COR-L47 (cell line): ENCODE results near the gene TXNRD2.
"Not testable (repeated sequence)": the region's sequence is repeated elsewhere in the genome, so short reads cannot be mapped to it uniquely, and the experiment has no call there.

Experiments
- DNase-seq: peaks from one replicate; lab custom pipeline; 2025; lab: John Stamatoyannopoulos, UW

The TXNRD2 gene

DNA sequence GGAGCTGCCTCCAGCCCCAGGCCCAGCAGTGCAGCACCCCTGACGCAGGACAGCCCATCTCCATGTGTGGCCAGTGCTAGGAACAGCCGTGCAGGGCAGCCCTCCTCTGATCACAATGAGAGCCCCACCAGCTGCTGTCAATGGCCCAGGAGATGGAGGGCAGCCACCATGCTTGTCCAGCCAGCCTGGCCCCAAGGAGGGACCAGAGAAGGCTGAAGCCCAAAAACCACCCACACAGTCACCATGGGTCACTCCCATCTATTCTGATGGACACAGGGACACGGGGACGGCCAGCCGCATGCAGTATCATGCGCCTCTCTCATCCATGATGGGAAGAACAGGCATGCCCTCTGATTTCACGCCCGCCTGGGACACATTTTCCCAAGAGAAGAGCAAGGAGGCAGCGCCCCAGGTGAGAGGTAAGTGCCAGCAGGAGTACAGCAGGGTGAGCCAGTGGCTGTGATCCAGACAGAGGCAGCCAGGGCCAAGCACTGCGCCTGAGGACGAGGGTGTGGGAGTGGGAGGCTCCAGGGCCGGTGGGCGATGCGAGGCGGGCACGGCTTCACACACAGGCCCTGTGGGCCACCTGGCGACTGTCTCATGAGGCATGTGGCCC lies 53.4 kb downstream of the TXNRD2 start:
- DNase-seq = no peak

DNA sequence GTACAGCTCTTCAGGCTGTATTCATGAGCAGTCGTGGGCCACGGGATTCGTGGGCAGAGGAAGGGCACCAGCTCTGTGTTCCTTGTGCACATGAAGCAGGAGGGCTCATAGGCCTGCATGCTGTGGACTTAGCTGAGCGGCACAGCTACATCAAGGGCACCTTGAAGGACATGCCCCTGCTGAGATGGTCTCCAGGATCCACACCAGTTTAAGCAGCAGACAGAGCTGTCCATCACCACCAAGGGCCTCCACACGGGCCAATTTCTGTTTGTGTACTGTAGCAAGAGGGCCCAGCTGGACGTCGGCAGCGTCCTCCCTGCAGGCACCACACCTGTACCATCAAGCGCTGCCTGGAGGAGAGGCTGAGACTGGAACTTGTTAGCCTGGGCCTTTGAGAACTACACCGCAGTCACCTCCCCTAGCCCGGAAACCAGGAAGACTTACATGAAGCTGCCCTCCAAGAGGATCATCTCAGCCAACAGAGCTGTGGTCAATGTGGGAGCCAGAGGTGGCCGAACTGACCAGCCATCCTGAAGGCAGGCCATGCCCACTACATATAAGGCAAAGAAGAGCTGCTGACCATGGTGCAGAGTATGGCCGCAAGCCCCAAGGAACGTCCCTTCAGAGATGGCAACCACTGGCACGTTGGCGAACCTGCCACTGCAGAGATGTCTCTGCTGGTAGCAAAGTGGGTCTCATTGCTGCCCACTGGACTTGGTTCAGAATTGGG lies 54.2 kb downstream of the TXNRD2 start:
- peak; percentile 36 for DNase-seq

DNA sequence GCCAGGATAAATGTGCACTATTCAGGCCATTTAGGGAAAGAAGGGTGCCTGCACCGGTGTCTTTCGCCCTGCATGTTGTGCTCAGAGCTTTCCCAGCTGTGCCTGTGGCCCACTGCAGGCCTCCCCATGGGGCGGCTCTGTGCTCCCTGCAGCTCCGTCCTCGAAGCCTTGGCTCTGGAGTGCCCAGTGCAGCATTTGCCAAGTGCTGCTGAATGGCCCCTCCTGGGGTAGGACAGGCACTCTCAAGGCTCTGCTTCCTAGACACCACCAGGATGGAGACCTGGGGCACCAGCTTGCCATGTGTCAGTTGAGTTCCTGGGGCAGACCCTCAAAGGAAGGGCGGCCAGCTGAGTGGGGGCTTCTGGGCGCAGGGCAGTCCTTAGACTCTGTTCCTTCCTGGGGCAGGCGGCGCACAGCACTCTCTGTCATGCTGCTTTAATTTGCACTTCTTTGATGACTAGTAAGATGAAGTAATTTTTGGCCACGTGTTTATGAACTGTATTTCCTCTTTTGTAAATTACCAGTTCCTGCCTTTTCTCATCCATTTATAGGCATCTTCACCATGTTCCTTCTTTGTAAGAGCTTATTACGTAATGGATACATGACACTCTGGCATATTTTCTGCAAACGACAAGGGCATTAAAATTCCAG lies 54.9 kb downstream of the TXNRD2 start:
- DNase-seq = no peak

DNA sequence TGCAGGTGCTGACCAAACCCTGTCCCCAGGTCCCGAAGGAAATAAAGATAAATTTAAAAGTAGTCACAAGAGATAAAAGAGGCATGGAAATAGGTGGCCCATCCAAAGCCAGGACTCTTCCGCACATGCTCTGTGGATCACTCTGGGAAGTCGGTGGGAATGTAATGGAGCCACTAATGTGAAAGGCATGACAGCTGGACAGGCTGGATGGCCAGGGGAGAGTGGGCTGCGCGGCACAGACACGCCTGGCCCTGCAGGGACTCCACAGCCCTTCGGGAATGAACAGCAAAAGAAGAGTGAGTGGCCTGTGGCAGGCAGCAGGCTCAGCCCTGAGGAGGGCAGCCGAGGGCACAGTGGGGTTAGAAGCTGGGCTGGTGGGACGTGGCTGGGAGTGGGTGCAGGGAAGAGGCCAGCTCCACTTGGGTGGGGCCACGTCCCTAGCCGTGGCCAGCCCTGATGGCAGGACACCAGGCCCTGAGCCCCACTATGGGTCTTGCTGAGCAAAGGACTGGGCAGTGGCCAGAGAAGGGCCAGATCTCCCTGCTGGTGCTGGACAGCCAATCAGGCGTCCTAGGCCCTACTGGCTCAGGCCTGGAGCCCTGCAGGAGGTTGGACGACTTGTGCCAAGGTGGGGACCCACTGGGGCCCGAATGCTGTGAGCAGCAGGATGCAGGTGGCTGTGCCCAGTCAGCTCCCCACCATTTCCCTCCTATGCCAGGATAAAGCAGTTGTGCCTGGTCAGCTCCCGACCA lies 55.6 kb downstream of the TXNRD2 start:
- DNase-seq = no peak

DNA sequence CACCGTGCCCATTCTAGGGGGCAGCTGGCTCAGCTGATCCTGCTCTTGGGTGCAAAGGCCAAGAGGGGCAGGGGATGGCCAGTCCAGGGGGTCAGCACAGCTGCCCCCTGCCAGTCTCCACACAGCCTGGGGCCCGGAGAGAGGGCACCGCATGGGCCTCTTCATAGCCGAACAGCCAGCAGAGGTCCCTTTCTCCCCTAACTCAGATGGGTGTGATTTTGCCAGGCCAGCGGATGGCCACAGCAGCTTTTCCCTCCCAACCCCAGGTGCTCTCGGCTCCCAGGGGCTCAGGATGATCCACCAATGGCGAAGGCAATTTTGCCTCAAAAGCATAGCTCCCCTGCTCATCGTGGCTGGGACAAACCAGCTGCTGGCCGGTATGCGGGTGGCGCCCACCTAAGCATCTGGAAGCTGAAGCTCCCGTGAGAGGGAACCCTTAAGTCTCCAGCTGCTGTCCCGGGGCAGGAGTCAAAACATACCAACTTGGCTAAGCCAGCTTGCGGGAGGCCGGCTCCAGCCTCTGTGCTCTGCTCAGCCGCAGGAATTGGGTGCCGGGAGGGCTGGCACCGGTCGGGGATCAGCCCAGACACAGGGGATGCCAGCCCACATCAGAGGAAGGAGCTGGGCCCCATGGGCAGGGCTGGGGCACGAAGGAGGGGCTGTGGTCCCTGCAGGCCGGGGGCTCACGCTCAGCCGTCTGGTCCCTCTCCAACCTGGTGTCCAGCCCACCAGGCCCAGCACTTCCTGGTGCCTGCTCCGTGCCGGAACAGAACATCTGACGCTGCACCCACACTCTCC lies 56.5 kb downstream of the TXNRD2 start:
- DNase-seq = no peak

DNA sequence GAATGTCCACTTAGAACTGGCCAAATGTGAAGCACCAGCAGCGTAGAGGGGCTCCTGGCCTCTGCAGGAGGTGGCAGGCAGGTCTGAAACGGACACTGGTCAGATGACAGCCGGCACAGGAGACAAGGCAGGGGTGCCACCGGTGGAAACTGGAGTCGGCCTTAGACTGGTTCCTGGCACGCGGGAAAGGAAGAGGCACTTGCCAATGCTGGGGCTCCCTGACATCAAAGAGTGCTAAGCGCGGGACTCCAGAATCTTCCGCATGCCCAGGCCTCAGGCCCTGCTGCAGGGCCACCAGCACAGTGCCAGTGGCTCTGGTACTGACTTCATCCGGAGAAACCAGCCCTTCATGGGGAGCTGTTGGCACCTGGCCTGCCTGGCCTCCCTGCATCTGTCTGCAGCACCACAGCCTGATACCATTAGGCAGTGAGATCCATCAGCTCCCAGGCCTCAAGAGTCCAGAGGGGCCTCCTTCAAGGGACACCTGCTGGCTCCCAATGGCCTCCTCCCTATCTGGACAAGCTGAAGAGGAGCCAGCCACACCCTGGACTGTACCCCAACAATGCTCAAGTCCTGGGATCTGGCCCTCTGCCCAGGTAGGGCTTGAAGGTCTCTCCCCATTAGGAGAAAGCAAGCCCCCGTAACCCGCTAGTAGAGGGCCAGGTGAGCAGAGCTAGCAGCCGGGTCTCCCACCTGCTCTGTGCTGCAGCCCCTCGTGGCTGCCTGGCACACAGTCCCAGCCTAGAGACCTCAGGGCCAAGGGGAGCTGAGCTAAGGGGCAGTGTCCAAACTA lies 57.3 kb downstream of the TXNRD2 start:
- DNase-seq = no peak

DNA sequence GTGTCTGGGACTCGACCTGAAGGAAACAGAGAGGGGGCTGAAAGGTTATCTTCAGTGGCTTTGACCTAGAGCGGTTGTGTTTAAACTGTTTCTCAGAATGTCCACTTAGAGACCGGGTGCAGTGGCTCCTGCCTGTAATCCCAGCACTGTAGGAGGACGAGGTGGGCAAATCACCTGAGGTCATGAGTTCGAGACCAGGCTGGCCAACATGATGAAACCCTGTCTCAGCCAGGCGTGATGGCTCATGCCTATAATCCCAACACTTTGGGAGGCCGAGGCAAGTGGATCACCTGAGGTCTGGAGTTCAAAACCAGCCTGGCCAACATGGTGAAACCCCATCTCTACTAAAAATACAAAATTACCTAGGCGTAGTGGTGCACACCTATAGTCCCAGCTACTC lies 58.2 kb downstream of the TXNRD2 start:
- not testable (repeated sequence) for DNase-seq

DNA sequence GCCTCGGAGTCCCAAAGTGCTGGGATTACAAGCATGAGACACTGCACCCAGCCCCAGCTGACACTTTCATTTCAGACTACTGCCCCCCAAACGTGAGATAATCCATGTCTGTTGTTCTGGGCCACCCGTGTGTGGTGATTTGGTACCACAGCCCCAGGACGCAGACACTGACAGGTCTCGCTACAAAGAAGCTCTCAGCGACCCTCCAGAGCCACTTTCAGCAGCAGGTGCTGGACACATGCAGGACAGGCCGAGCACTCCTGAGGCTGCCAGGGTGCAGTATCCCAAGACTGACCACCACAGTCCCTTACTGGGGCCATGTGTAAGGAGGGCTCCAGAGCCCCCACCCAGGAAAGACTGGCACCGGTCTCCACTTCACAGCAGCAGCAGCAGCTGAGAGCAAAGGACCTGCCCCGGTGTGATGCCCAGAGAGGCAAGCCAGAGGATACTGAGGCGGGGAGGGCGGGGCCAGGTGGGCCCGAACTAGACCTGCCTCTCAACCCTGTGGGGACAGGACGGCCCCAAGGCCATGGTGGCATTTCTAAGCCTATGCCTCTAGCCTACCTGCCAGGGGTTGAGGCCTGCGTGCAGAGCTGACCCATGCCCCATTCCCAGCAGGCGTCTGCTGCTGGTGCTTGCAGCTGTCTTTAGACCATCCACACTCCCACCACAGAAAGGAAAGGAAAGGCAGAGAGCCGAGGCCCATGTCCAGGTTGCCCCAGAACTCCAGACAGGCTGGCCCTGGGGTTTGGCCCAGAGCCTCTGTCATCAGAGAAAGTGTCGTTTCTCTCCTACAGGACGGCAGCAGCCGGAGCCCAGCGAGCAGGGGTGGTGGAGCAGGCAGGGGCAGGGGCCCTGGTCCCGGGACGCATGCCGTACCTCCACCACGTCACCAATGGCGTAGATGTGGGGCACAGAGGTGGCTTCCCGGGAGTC lies 58.9 kb downstream of the TXNRD2 start:
- DNase-seq = no peak

DNA sequence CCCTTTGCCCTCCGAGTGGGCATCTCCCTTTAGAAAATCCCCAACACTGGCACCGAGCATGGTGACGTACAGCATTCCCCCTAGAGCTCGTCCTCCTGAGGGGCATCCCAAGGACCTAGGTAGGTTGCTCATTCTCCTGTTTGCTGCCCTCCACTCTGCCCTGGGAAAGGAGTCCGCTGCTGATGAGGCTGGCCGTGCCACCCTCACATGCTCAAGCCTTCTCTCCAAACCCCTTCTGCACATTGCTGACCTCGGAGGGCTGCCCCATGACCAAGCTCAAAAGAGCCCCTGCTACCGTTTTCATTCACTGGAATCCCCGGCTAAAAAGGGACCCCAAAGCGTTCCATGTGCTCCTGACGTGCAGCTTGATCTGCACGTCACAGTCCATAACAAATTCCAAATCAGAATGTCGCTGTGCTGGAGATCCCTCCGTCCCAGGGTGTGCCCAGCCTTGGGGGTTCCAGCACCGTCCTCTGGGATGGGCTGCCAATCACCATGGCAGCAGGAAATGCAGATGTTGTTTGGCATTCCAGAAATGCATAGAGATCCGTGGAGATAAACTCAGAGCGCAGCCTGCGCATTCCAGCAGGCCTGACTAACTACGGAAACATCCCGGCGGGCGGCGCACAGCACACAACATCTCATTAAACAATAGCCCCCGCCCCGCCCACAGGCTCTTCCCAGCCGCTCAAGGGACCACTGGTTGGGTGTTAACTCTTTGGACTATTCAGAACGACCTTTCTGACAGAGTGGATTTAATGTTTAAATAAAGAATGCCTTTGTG lies 60.6 kb downstream of the TXNRD2 start:
- no peak for DNase-seq

DNA sequence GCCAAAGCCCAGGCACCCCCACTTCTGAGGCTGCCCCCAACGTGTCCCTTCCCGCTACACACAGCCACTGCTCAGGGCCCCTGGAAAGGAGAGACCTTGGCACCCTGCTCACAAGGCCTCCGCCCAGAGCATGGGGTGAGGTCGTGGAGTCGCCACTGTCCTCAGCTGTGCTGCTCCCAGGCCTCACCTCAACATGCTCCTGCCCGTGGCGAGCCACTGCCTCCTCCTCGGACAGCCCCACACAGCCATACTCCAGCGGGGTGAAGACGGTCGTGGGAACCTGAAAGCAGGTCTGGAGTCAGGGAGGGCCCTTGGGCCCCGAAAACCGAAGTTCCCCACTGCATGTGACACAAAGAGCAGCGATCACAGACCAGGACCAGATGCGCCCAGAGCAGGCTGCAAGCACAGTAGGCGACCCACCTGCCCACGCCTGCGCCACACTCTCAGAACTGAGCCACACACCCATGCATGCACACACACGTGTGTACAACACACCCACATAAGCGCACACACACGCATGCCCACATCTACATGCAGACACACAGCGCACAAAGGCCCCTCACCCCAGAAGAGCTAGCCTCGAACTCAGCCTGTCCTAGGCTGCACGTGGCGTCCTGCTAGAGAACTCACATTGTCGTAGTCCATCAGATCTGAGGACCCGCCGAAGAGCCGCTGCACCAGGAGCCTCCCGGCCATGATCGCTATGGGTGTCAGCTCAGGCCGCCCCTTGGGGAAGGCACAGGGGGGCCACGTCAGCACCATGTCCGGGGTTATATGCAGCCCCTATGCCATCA lies 61.4 kb downstream of the TXNRD2 start:
- no peak for DNase-seq

DNA sequence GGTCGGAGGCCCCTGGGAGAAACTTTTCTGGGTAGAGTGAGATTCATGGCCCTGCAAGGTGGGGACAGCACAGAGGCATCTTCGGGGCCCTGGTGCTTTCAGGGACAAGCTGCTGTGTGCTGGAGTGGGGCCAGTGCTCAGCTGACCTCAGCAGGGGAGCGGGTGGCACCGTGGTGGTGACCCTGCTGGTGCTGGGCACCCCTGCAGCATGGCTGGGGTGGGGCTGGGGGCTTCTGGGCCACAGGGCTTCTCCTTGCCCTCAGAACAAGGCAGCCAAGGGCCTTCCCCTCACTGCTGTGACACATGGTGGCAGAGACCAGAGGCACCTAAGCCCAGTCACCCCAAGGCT lies 62.0 kb downstream of the TXNRD2 start:
- DNase-seq = no peak

DNA sequence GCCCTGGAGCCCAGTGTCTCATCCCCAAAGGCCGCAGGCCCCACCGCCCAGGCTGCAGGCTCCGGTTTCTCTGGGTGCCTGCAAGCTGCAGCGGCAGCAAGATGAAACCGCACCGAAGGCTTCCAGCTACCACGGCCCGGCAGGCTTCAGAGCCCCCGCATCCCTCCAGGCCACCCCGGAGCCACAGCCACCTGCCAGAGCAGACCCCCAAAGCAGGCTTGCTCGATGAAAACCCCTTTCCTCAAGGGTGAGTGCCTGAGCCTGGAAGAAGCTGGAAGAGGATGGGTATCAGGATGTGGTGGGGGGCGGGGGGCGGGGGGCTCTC lies 62.4 kb downstream of the TXNRD2 start:
- no peak for DNase-seq

DNA sequence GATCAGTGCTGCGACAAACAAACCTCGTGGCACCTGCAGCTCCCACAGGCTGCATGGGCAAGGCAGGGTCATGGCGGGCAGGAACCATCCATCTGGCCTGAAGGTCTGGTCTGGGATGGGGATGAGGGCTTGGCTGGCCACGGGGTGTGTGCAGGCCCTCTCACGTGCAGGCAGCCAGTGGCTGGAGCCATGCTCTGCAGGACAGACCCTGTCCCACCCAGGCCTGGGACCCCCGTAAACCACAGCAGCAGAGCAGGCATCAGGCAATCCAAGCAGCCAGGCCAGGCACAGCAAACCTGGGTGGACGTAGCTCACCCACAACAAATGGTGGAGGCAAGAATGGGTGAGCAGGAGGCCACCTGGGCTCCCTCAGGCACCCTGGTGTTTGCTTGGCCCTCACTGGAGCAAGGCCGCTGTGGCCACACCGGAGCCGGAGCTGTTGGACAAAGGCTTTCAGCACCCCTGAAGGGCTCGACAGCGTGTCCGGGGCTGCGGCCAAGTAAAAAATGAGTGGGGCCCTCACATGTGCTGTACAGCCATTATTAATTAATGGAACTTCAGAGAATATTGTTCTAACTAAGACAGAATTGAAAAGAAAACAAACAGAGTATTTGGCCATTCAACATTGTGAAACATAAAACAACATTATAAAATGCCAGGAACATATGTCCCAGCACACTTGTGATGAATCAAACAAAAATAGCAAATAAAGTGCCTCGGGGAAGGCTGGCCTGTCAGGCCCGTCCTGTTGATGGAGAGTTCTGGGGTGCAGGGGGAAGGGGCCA lies 63.0 kb downstream of the TXNRD2 start:
- DNase-seq = no peak

DNA sequence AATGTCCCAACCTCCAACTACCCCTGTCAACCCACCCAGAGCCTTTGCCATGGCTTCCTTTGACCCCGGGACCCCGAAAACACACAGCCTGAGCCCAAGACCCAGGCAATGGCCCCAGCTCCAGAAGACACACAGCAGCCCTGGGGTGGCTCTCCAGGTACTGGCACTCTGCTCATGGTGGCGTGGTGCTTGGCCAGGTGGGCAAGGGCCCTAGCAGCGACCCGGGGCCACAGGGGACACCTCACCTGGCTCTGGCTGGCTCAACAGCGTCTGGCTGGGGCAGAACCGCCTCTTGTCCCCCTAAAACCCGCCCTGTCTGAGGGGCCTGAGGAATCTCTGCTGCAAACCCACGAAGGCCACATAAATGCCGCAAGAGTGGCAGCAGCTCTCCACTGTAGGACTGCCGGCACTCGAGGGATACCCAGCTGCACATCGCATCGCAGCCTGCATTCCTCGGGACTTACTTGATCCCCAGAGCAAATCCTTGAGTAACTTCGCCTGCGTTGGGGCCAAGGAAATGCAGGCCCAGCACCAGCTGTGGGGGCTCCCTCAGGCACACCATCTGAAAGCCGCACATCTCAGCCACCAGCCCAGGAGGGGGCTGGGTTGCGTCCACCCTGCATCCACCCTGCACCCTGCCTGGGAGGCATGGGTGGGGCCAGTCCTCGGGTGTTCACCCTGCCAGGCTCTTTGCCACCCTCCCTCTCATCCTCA lies 63.8 kb downstream of the TXNRD2 start:
- DNase-seq = no peak

DNA sequence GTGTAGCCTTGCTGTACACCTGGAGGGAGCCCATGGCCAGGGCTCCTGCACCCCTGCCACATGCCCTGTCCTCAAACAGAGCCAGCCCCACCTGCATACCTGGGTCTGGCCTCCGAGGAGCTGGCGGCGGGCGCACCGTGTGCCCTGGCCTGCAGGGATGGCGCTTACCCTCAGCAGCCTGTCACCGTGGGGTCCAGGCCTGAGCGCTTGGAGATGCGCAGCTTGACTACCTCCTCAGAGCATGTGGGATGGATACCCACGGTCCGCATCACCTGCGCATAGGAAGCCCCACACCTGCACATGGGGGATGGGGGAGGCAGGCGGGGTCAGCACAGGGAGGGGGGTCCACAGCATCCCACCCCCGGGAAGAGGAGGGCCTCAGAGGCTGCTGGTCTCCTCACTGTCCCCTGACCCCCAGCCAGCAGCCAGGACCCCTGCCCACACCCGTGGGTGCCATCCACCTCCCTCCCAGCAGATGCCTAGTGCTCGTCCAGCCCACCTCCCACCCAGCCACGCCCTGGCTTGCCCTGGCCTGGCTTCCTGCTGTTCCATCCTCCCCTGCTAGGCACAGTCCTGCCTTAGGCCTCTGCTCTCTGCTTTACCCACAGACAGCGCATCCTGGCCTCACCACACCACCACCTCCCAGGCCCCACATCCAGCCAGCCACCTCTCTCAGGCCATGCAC lies 64.5 kb downstream of the TXNRD2 start:
- DNase-seq = no peak

DNA sequence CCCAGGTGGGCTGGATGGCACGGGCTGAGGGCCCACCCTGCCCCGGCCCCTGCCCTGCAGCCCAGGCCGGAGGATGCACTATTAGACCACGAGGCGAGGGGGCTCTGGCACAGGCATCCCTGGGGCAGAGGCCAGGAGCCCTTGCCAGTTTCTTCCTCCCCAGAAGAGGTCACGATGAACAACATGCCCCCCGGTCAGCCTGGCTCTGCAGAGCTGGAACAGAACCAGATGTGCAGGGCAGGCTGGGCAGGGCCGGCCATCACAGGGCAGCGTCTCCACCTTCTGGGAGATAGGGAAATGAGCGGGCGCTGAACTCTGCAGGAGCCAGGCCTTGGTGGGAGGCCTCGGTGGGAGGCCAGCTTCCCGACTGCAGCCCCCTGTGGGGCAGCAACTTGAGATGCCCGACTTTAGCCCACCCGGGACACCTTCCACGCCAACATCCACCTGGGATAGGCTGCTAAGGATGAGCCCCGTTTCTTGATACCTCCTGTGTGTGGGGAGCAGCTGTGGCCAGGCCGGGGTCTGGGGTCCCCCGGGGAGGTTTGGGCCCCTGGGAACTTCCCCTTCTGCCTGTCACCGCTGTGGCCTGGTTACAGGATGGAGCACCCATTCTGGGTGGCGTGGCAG lies 65.2 kb downstream of the TXNRD2 start:
- DNase-seq = no peak
